ENCODE data around the gene ERV3-1. TPM values are rescaled to one million over a fixed set of nuclear protein-coding genes. Genes with fewer than 3 reads are reported as not detected.
A peak's percentile ranks its signal among the peaks of the same experiment; 100 is the strongest.

The ERV3-1 gene
- total and polyA plus RNA-seq, 9 of the 15 experiments (the other 6 are each of a cell fraction or from before 2014, with no cell fraction given) = 10.2 to 30.0 (median 22.0) TPM

- Histone ChIP-seq H3K4me3 (no peak overlapping the region), H3K27ac (ENCODE audit: extremely low read depth, low read depth, low read length) (no peak overlapping the region; the same call in 2 of the 3 replicates), H3K9me3 (replicated peaks; ENCODE audit: control insufficient read depth, insufficient read depth, low read depth, low read length) (peaks cover 75% of the 10 kb centered on the region), H2AFZ (ENCODE audit: low read depth, low read length) (no peak overlapping the region), H3K79me2 (ENCODE audit: control insufficient read depth, insufficient read depth, low read length) (peaks cover 44% of the 10 kb centered on the region), H4K20me1 (replicated peaks; ENCODE audit: control insufficient read depth, insufficient read depth, low read length) (no peaks in the 10 kb centered on the region), H3K27me3 (ENCODE audit: control insufficient read depth in 2 of 2, insufficient read depth in 2 of 2, low read length in 2 of 2) (no peaks in the 10 kb centered on the region), H3K4me1 (replicated peaks in 1 of 2; ENCODE audit: control insufficient read depth in 2 of 2, insufficient read depth in 2 of 2, low read length in 2 of 2) (peaks cover 14 to 33% of the 10 kb centered on the region in 2 experiments; a peak in 4 of 5 replicates), H3K9ac (ENCODE audit: insufficient read depth in 1 of 2, low read depth in 2 of 2, low read length in 2 of 2) (no peak overlapping the region), H3K9me1 (ENCODE audit: control insufficient read depth, insufficient read depth, low read length) (no peaks in the 10 kb centered on the region), H3K36me3 (ENCODE audit: control insufficient read depth, insufficient read depth, low read length) (peaks cover 48% of the 10 kb centered on the region), H3K4me2 (ENCODE audit: insufficient read depth, low read length) (no peak overlapping the region)
- POLR2A ChIA-PET = no interaction called here
- WGBS (ENCODE audit: insufficient coverage, low coverage, missing lambda C conversion rate) = 91% methylated on average over 12 of the region's 12 CpGs
- in situ Hi-C loops (cut with MboI) = no loop called here
- CTCF ChIA-PET (ENCODE audit: low intra/inter-chr PET ratio) = no interaction called here
- ATAC-seq = no peak
- peak; percentile 11 for TF ChIP-seq POLR2B (IDR thresholded peaks at IDR 0.05; ENCODE audit: low read depth, partially characterized antibody)
- TF ChIP-seq SUPT5H (IDR thresholded peaks at IDR 0.05) = 0 out of 2 replicates have a peak, but pooled peaks have one; percentile 2
- TF ChIP-seq TCF7 (IDR thresholded peaks at IDR 0.05; ENCODE audit: borderline replicate concordance) = no peak
- TF ChIP-seq GATA2 (CRISPR knock-in tag; IDR thresholded peaks at IDR 0.05) = no peak
- TF ChIP-seq, protein P1, sequence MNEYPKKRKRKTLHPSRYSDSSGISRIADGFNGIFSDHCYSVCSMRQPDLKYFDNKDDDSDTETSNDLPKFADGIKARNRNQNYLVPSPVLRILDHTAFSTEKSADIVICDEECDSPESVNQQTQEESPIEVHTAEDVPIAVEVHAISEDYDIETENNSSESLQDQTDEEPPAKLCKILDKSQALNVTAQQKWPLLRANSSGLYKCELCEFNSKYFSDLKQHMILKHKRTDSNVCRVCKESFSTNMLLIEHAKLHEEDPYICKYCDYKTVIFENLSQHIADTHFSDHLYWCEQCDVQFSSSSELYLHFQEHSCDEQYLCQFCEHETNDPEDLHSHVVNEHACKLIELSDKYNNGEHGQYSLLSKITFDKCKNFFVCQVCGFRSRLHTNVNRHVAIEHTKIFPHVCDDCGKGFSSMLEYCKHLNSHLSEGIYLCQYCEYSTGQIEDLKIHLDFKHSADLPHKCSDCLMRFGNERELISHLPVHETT (CRISPR knock-in tag; conservative IDR thresholded peaks at IDR 0.05 in 1 of 2, IDR thresholded peaks at IDR 0.05 in 1 of 2) = 0 out of 4 replicates have a peak, but pooled peaks of 1 of the 2 experiments have one; percentile 29
- no peak for FAIRE-seq
- intact Hi-C loops (cut with micrococcal nuclease) = loop anchor here (5.0 kb wide), 2 partner anchors 45 to 95 kb away; partner anchors contain the start of gene ZNF273
- no TSS peak for BruUV-seq (replicated peaks)
- DNase-seq (ENCODE audit: extremely low read depth in 1 of 4, low spot score in 3 of 4) = no peak
Measured at GRCh38 chr7:64997164-64997908, 9.2 kb downstream of the ERV3-1 start.

All from K562 (cell line).